ENCODE measurements around the gene CHTOP.
"Not testable (repeated sequence)": the region's sequence is repeated elsewhere in the genome, so short reads cannot be mapped to it uniquely, and the experiment has no call there.

The CHTOP gene

GRCh38 chr1:153667439-153667838 lies 33.6 kb downstream of the CHTOP start:
- DNase-seq = no peak

- DNase-seq = not testable (repeated sequence)
Measured at GRCh38 chr1:153668672-153669071, 34.8 kb downstream of the CHTOP start.

- no peak for DNase-seq
Measured at GRCh38 chr1:153669606-153670005, 35.7 kb downstream of the CHTOP start.

GRCh38 chr1:153670257-153670858 lies 36.5 kb downstream of the CHTOP start:
- no peak for DNase-seq

- DNase-seq = peak; percentile 98
Measured at GRCh38 chr1:153670859-153671627, 37.2 kb downstream of the CHTOP start, which contains the start of gene ILF2. Gene ILF2, minus strand, starts transcription at chr1:153670993. Its CDS starts 71 bp downstream, at chr1:153670922.

- not testable (repeated sequence) for DNase-seq
Measured at GRCh38 chr1:153671628-153672353, 37.9 kb downstream of the CHTOP start.

GRCh38 chr1:153673511-153673910 lies 39.6 kb downstream of the CHTOP start:
- no peak for DNase-seq

- DNase-seq = peak; percentile 41
Measured at GRCh38 chr1:153677718-153678518, 44.1 kb downstream of the CHTOP start.

- no peak for DNase-seq
Measured at GRCh38 chr1:153678519-153679336, 44.9 kb downstream of the CHTOP start, which contains the start of gene NPR1. Gene NPR1, plus strand, starts transcription at chr1:153678688. Its CDS starts 421 bp downstream, at chr1:153679109.

- DNase-seq = no peak
Measured at GRCh38 chr1:153679337-153680119, 45.7 kb downstream of the CHTOP start.

GRCh38 chr1:153680120-153680403 lies 46.2 kb downstream of the CHTOP start:
- DNase-seq = no peak

GRCh38 chr1:153682730-153683129 lies 48.9 kb downstream of the CHTOP start:
- no peak for DNase-seq

GRCh38 chr1:153683854-153684253 lies 50.0 kb downstream of the CHTOP start:
- DNase-seq = no peak

GRCh38 chr1:153684892-153685291 lies 51.0 kb downstream of the CHTOP start:
- DNase-seq = no peak

GRCh38 chr1:153685544-153686340 lies 51.9 kb downstream of the CHTOP start:
- DNase-seq = no peak

GRCh38 chr1:153687346-153688125 lies 53.7 kb downstream of the CHTOP start:
- DNase-seq = no peak

GRCh38 chr1:153688276-153688675 lies 54.4 kb downstream of the CHTOP start:
- DNase-seq = no peak

- DNase-seq = no peak
Measured at GRCh38 chr1:153688736-153689328, 55.0 kb downstream of the CHTOP start.

- DNase-seq = no peak
Measured at GRCh38 chr1:153693466-153693865, 59.6 kb downstream of the CHTOP start.
